GM12891 (cell line): ENCODE measurements around the gene ZNF324.

Experiments used
- DNase-seq: peaks from one replicate; pipeline ENCODE4 v3.0.0; 2011; ENCODE audit warnings: low spot score; ENCODE audit not compliant: insufficient read length
- FAIRE-seq: peaks from 2 replicates; lab custom pipeline; 2011; peaks lifted over from hg19 to GRCh38; lab: Jason Lieb, UNC
- PAX5 ChIP-seq: IDR thresholded peaks from 2 replicates; pipeline ENCODE4 v1.6.1; 2011; ENCODE audit warnings: low read length, moderate library complexity, mild to moderate bottlenecking; ENCODE audit not compliant: insufficient read depth, severe bottlenecking
- POLR2A ChIP-seq: IDR thresholded peaks from 2 replicates; pipeline ENCODE4 v1.6.1; 2011; ENCODE audit warnings: low read depth, low read length, control low read depth
- POLR2AphosphoS5 ChIP-seq: IDR thresholded peaks from 2 replicates; pipeline ENCODE4 v1.6.1; 2011; ENCODE audit warnings: low read depth, low read length, control low read depth
- POU2F2 ChIP-seq: IDR thresholded peaks from 2 replicates; pipeline ENCODE4 v1.6.1; 2011; ENCODE audit warnings: low read depth, mild to moderate bottlenecking, control low read depth, low read length, moderate library complexity
- SPI1 ChIP-seq: IDR thresholded peaks from 2 replicates; pipeline ENCODE4 v1.6.1; 2011; ENCODE audit warnings: low read depth, low read length, control low read depth
- TAF1 ChIP-seq: IDR thresholded peaks from 2 replicates; pipeline ENCODE4 v1.6.1; 2011; ENCODE audit warnings: low read depth, low read length, control low read depth

Gene ZNF324

DNA sequence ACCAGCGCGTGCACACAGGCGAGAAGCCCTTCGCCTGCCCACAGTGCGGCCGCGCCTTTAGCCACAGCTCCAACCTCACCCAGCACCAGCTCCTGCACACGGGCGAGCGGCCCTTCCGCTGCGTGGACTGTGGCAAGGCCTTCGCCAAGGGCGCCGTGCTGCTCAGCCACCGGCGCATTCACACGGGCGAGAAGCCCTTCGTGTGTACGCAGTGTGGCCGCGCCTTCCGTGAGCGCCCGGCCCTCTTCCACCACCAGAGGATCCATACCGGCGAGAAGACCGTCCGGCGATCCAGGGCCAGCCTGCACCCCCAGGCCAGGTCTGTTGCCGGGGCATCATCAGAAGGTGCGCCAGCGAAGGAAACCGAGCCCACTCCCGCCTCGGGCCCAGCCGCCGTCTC, 4.9 kb downstream of the ZNF324 start:
- FAIRE-seq (no peak), DNase-seq (no peak)
- TF ChIP-seq SPI1, result no peak
- no peak for TF ChIP-seq POLR2AphosphoS5
- no peak for TF ChIP-seq POU2F2
- TF ChIP-seq TAF1, result no peak
- no peak for TF ChIP-seq PAX5
- TF ChIP-seq POLR2A, result no peak

DNA sequence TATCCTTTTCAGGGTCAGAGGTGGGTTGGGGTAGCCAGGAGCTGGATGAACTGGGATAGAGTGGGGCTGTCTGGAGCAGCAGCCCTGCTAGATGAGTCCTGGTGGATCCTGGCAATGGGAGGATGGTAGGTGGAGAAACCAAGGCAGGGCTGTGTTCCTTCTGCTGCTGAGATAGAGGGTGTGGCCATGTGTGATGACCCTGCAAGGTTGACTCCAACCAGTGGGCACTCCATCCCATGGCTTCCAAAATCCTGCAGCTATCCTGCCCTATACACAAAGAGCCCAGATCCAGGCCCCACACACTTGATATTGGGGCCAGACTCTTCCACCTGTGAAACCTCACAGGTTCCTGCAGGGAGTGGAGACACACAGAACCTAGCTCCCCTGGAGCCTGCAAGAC, 6.9 kb downstream of the ZNF324 start:
- FAIRE-seq (no peak), DNase-seq (no peak)
- no peak for TF ChIP-seq PAX5
- TF ChIP-seq POLR2A, result no peak
- TF ChIP-seq POLR2AphosphoS5, result peak; percentile 45; the same call in 1 of the 2 replicates

DNA sequence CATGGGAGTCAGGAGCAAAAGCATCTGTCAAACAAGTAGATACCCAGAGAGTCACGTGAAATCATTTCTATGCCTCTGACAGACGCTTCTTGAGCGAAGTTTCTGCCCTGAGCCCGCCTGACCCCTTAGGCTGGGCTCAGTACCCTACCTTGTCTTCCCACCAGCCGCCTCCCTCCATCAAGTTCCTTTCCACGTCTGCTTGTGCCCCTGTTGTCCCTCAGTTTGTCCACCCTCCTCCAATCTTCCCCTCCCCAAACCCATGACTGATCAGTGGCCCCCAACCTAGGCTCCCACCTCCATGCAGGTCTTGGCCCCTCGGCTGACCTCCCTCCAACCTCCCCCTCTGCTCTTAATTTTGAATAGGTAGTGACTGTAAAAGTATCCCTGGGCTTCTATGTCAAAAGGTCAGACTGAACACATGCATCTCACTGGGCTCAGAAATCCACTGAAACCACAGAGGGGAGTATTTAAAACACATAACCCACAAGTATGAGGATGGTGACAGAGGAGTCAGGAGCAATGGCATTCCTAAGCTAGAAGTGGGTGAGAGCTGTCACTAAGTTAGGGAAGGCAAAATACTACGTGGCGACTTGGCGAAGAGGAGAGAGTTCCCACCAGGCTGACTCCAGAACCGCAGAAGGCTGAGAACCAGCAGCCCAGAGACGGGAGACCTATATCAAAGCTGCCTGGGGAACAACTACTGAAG, 7.6 kb downstream of the ZNF324 start:
- DNase-seq (no peak), FAIRE-seq (no peak)
- TF ChIP-seq POU2F2, result 0 out of 2 replicates have a peak, but pooled peaks have one; percentile 7
- TF ChIP-seq TAF1, result no peak

DNA sequence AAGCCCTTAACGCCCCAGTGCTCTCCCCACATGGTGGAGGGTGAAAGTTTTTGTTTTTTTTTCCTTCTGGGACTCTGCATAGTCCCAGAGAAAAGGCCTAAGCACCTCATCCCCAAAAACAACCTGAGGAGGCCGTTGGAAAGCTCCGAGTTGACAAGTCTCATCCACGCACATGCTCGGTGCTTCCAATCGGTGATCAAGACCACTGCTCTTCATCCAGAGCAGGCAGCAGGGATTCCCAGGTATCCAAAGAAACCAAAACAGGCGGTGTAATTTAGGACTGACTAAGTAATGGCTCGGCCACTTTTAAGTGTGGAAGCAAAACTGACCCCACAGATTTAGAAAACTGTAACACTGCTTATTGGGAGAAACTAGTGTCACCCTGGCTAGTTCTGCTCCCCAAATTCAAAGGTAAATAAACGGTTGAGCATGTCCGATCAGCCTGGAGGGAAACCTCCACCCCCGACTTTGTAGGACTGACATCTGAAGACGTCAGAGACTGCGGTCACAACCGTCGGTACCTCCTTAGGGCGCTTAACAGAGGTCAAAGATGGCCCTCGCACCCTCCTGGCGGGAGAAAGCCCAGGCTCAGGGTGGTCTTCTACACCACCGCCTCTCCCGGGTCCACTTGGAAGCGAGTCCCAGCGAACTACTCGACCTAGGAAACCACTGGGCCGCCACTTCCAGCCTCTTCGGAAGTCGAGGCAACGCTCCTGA, 8.3 kb downstream of the ZNF324 start:
- TF ChIP-seq POLR2AphosphoS5 (no peak; the same call in 1 of the 2 replicates), PAX5 (no peak), TAF1 (0 out of 2 replicates have a peak, but pooled peaks have one; percentile 13), POLR2A (no peak), SPI1 (no peak)
- FAIRE-seq (peak; percentile 35), DNase-seq (peak; percentile 39)

DNA sequence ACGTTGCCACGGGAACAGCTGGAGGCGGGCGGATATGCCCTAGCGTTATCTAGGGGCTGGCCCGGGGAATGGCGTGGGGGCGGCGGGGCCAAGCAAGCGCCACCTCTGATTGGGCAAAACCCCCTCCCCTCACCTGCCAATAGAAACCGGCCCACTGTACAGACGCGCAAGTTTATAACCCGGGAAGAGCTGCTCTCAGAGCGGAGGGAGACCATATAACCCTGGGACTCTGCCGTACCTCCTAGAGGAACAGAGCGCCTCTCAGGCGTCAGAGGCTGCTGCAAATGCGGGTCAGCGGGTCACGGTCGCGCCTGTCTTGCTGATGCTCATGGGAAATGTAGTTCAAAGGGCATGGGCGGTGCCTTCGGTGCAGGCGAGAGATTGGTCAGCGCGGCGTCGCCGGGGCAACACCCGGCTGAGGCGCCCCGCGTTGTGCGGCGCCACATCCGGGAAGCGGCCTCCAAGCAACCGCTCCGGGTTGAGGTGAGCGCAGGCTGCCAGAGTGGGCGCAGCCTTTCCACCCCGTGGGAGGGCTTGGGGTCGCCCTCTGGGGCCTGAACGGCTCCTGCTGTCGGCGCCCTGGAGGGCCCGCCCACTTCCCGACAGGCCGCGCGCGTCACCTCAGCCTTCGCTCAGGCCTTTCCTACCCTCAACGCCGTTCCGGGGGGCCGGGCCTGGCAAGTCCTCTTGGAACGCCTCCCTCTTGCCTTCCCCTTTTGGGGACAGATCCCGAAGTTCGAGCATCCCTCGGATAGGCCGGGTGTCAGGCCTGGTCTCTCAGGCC, 9.0 kb downstream of the ZNF324 start, which contains the start of gene ZNF446:
Gene ZNF446, plus strand, starts transcription at position 639 of the 784 bp plus-strand sequence. CDS start 867 bp downstream, outside the sequence.
- 0 out of 2 replicates have a peak, but pooled peaks have one; percentile 2 for TF ChIP-seq TAF1
- TF ChIP-seq SPI1, result no peak
- peak; percentile 60 for TF ChIP-seq POLR2AphosphoS5
- TF ChIP-seq POLR2A, result peak; percentile 60
- peak; percentile 85 for TF ChIP-seq PAX5
- FAIRE-seq, result peak; percentile 100
- peak; percentile 97 for DNase-seq

DNA sequence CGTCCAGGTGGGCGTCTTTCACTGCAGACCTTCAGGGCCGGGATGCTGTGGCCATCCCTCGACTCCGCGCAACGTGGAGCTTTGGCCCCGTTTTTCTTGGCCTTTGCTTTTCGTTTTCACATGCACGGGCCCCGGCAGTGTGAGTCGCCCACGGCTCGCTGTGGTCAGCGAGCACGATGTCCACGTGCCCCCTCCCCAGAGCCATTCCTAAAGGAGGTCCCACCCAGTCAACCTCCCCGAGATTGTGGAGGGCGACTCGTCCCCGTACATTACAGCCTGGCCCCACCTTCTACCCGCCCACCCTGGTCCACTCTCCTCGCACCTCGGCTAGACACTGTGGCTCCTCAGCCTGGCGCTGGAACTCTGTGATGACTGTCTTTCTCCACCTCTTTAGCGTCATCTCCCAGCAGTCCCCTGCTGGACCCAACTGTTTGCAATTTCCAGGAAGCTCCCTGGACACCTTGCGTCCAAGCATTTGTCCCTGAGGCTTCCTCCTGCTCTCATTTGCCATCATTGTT, 9.7 kb downstream of the ZNF324 start:
- TF ChIP-seq PAX5, result no peak
- FAIRE-seq (no peak), DNase-seq (peak; percentile 41)

DNA sequence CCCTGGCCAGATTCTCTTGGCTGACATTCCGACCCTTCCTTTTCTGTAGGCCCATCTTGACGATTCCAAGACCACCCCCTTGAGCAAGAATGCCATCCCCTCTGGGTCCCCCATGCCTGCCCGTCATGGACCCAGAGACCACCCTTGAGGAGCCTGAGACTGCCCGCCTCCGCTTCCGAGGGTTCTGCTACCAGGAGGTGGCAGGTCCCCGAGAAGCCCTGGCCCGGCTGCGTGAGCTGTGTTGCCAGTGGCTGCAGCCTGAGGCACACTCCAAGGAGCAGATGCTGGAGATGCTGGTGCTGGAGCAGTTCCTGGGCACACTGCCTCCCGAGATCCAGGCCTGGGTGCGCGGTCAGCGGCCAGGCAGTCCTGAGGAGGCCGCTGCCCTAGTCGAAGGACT, 10.2 kb downstream of the ZNF324 start:
- DNase-seq (no peak), FAIRE-seq (no peak)
- TF ChIP-seq POLR2A (no peak), SPI1 (no peak), TAF1 (no peak), POU2F2 (no peak), PAX5 (no peak), POLR2AphosphoS5 (no peak)

DNA sequence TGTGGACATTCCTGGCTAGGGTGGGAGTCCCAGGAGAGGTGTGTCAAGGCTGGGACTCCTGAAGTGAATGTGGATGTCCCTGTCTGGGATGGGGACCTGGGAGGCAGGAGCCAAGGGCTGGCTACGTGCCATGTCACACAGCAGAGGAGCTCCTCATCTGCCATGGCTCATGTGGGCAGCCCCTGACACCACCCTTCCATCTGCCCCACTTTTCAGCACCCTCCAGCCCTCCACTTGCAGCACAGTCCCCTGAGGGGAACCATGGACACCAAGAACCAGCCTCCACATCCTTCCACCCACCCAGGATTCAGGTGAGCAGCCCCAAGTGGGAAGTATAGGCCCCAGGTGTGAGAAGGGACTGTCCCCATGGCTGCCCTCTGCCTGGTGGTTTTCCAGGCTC, 11.0 kb downstream of the ZNF324 start:
- TF ChIP-seq POLR2AphosphoS5, result no peak
- DNase-seq, result no peak
- FAIRE-seq, result no peak

DNA sequence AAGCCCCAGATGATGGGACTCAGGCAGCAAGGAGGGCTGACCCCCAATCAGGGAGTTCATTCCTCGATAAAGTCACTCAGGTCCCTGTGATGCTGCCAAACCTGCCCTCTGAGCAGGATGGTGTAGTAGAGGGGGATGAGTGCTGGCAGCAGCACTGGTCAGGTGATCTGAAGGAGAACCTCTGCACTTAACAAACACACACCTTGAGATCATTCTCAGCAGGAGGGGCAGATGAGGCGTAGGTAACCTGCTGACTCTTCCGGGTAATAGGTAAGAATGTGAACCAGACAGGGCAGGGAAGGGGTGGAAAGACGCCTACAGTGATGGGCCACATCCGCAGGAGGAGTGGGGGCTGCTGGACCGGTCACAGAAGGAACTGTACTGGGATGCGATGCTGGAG, 12.4 kb downstream of the ZNF324 start:
- TF ChIP-seq SPI1 (no peak), POU2F2 (no peak), POLR2AphosphoS5 (no peak), POLR2A (no peak), TAF1 (no peak), PAX5 (no peak)
- no peak for DNase-seq
- FAIRE-seq, result no peak
